Measurements from ENCODE around the gene TTLL11. TPM values are rescaled to one million over a fixed set of nuclear protein-coding genes. Genes with fewer than 3 reads are reported as not detected.

TTLL11 gene
- total RNA-seq, 1 donor from 2014 or later = 23.6 TPM

GRCh38 chr9:121823451-121824169 is 269.5 kb downstream of the TTLL11 start:
- DNase-seq (ENCODE audit: low spot score in 2 of 2) (no peak), FAIRE-seq (no peak)

GRCh38 chr9:121822093-121823085 is 270.7 kb downstream of the TTLL11 start:
- no peak for DNase-seq (ENCODE audit: low spot score in 2 of 2)

GRCh38 chr9:121821326-121821725 is 271.8 kb downstream of the TTLL11 start:
- FAIRE-seq (no peak), DNase-seq (ENCODE audit: low spot score in 2 of 2) (no peak)

More at GRCh38 chr9:121822093-121823085, 270.7 kb downstream of the TTLL11 start:
- FAIRE-seq = no peak

- FAIRE-seq (no peak), DNase-seq (ENCODE audit: low spot score in 2 of 2) (no peak)
Measured at GRCh38 chr9:121820286-121821005, 272.7 kb downstream of the TTLL11 start.

GRCh38 chr9:121819428-121820231 is 273.5 kb downstream of the TTLL11 start:
- DNase-seq (ENCODE audit: low spot score in 2 of 2) (no peak), FAIRE-seq (no peak)

DNA sequence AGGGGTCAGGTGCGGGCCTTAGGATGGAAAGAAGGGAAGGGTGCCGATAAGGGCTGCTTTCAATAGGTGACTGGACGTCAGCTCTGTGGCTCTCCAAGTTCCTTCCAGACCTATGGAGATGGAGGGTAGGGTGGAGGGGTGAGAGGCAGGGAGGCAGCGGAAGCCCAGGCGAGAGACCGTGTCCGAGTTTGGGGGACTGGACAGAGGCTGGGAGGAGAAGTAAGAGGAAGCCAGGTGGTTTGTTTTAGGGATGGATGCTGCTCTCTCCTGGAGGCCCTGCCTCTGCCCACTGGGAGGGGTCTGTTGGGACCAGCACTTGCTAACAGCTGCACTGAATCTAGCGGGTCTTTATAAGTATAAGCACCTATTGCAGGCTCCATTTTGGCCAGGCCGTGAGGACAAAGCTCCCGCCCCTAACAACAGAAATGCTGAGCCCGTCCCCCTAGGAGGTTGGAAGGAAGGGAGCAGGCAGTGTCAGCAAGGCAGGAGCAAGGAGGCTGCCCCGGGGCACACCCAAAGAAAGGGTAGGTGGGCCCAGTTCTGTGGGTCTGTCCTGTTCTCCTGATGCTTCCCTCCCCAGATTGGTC is 274.2 kb downstream of the TTLL11 start:
- no peak for FAIRE-seq
- no peak for DNase-seq (ENCODE audit: low spot score in 2 of 2)

DNA sequence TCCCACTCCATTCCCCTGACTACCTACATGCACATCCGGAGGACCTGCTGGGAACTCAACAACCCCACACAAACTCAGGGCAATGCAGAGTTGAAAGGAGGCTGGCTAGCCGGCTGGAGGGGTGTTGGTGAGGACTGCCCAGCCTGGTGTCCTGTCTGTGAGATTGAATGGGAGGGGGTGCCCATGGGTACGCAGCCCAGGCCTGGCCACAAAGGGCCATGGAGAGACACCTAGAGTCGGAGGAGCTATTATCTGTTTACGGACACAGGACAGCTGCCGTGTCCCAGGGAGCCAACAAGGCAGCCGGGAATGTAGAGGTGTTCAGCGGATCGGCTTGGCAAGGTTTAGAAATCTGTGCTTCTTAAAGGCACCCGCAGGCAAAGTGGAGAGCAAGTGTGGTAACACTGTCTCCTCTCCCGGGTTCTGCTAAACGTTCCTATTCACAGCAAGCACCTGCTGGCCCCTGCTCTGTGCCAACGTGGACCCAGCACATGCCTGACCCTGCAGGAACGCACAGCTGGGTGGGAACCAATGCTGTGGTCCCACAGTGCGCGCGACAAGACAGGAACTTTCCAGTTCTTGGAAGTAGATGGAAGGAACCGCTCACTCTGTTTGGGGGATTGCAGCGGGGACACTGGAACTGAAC is 275.0 kb downstream of the TTLL11 start:
- DNase-seq (ENCODE audit: low spot score in 2 of 2) (no peak), FAIRE-seq (no peak)

- FAIRE-seq = no peak
- DNase-seq (ENCODE audit: low spot score in 2 of 2) = no peak
Measured at GRCh38 chr9:121817476-121817875, 275.6 kb downstream of the TTLL11 start.

- DNase-seq (ENCODE audit: low spot score in 2 of 2) (no peak), FAIRE-seq (no peak)
Measured at GRCh38 chr9:121816845-121817450, 276.2 kb downstream of the TTLL11 start.

- DNase-seq (ENCODE audit: low spot score in 2 of 2) (no peak), FAIRE-seq (no peak)
Measured at GRCh38 chr9:121816449-121816817, 276.7 kb downstream of the TTLL11 start.

DNA sequence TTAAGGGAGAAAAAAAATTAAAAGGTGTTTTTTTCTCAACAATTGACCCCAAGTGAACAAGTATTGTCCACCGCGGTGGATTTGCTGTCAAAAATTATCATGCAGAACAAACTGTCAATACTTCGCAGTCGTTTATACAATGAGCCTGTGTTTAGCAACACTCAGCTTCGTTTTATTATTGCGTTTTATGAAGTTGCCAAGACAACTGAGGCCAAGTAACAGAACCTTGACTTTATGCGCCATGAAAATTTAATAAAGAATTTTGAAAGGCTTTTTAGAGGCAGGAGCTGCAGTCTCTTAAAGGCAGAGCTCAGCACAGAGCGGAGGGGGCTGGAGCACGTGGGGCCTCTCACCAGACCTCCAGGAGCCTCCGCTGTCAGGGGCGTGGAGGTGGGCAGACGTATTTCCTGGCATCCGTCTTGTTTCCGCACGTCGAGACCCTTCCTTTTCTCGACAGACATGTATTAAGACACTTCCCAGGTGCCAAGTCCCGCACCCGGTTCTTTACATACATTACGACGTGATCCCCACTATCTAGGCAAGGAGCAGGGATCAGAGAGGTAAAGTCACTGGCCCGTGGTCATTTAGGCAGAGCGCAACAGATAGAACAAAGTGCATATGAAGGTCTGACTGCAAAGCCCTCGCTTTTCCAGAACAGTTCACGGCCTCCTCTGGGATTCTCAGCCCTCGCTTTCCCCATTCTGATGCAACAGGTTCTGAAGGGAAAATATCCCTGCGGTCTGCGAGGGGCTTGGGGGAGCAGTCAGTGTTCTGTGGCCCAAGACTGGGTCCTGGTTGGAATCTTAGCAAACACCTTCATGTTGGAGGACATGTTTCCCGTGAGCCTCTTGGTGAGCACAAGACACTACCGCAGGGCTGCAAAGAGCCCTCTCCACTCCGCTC is 277.3 kb downstream of the TTLL11 start:
- FAIRE-seq = no peak
- no peak for DNase-seq (ENCODE audit: low spot score in 2 of 2)

DNA sequence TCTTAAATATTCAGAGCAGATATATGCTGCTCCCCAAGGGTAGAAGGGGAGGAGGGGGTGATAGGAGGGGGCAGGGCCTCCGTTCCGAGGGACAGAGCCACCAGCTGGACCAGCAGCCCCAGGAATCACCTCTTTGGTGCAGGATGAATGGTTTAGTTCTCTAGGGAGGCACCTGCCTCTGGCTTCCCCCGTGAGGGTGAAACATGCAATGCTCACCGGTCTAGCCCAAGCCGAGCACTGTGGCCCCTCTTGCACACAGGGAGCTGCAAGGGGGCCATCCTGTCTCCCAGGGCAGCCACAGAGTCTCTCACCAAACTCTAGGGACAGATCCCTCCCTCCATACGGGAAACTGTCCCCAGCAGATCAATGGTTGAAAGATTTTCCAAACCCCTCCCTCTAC is 278.0 kb downstream of the TTLL11 start:
- DNase-seq (ENCODE audit: low spot score in 2 of 2) = no peak

GRCh38 chr9:121814594-121814993 is 278.5 kb downstream of the TTLL11 start:
- no peak for DNase-seq (ENCODE audit: low spot score in 2 of 2)
- no peak for FAIRE-seq

More for the DNA sequence above, 278.0 kb downstream of the TTLL11 start:
- no peak for FAIRE-seq

- FAIRE-seq (no peak), DNase-seq (ENCODE audit: low spot score in 2 of 2) (no peak)
Measured at GRCh38 chr9:121813519-121814210, 279.4 kb downstream of the TTLL11 start.

DNA sequence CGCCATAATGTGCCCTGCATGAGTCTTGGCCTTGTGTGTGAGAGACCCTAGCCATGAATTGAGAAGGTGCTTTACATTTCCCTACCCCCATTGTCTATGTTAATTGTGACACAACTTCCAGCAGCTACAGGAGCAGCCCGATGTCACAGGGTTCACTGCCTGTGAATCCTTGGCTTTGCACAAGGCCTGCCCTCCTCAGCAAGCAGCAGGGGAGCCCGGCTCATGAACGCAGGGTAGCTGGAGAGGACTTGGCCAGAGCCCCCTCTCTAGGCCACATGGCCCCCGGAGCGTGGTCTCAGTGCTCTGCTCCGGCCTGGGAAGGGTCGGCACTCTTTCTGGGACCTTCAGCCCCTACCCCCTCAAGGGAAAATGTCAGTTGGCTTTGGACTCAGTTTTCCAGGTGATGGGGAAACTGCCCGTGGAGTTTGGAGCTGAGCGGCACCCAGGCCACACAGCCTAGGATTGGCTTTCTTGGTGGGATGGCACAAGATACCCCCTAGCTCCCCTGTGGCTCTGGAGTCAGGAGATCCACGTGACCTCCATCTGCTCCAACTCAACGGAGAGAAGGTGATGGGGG is 280.9 kb downstream of the TTLL11 start:
- FAIRE-seq (no peak), DNase-seq (ENCODE audit: low spot score in 2 of 2) (no peak)

DNA sequence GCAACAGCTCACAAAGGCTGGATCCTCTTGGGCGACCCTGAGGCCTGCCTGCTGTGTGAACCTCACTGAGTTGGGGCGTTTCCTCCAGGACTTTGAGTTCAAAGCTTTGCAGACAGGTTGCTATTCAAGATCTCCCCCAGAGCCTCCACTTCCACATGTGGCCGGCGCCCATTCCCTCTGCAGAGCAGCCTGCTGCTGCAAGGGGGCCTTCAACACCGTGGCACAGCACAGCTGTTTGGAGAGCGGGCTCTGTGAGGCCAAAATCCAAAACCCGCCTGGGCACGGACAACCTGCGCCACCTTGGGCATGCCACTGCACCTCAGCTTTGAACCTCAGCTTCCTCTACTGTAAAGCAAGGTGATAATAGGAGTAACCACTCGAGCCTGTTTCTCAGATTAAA is 281.4 kb downstream of the TTLL11 start:
- FAIRE-seq (no peak), DNase-seq (ENCODE audit: low spot score in 2 of 2) (no peak)

- FAIRE-seq = no peak
- no peak for DNase-seq (ENCODE audit: low spot score in 2 of 2)
Measured at GRCh38 chr9:121811140-121811539, 282.0 kb downstream of the TTLL11 start.

All from frontal cortex (tissue), 4 donors.